Thyroid gland (tissue), 4 donors: ENCODE measurements around the gene POLR3F.

ENCODE experiments used
- CTCF ChIP-seq, 6 experiments: fragments of 200-600 bp in 3 of 6; fragments of 450-650 bp in 3 of 6; sonication (generic) in 3 of 6; IDR thresholded peaks; one replicate each; pipeline ENCODE4 v1.5.1; 2016 to 2019; ENCODE audit warnings: antibody characterized with exemption in 6 of 6, mild to moderate bottlenecking in 2 of 6, inconsistent platforms in 1 of 6, moderate library complexity in 1 of 6
- POLR2A ChIP-seq, 2 donors: fragments of 450-650 bp; IDR thresholded peaks; one replicate each; pipeline ENCODE4 v1.6.1; 2017; ENCODE audit warnings: antibody characterized with exemption in 2 of 2, mild to moderate bottlenecking in 2 of 2, moderate library complexity in 1 of 2

- TF ChIP-seq POLR2A (IDR thresholded peaks at IDR 0.05) (no peak), CTCF (IDR thresholded peaks at IDR 0.05) (no peak)
Observed at GRCh38 chr20:18430172-18430826, 36.9 kb upstream of the POLR3F start.
